ENCODE measurements around the gene AMIGO2.
A peak's percentile ranks its signal among the peaks of the same experiment; 100 is the strongest.

Gene AMIGO2

GRCh38 chr12:47077206-47078085, 2.3 kb downstream of the AMIGO2 start:
- Histone ChIP-seq H2AK5ac (ENCODE audit: low read length) (no peak overlapping the region), H2AFZ (ENCODE audit: insufficient read depth, low read length, poor library complexity) (no peak overlapping the region)

GRCh38 chr12:47075192-47076084, 4.3 kb downstream of the AMIGO2 start:
- Histone ChIP-seq H3K79me1 (ENCODE audit: low read length) (peaks cover 12% of the 10 kb centered on the region), H3K27me3 (ENCODE audit: insufficient read depth, low read length) (no peaks in the 10 kb centered on the region), H3K23ac (ENCODE audit: low read length) (no peak overlapping the region), H3K4me3 (ENCODE audit: low read depth, low read length) (no peak overlapping the region), H3K79me2 (ENCODE audit: control insufficient read depth, insufficient read depth, low read length, poor library complexity) (peaks cover 4% of the 10 kb centered on the region), H3K14ac (ENCODE audit: low read length) (no peak overlapping the region), H2AK5ac (ENCODE audit: low read length) (no peak overlapping the region), H2AFZ (ENCODE audit: insufficient read depth, low read length, poor library complexity) (no peak overlapping the region), H3K18ac (ENCODE audit: low read length) (no peak overlapping the region), H3K9me3 (ENCODE audit: insufficient read depth, low read depth, low read length) (no peaks in the 10 kb centered on the region), H4K8ac (ENCODE audit: low read depth, low read length) (no peak overlapping the region), H4K91ac (ENCODE audit: low read depth, low read length) (no peak overlapping the region), H3K27ac (ENCODE audit: low read depth, low read length) (no peak overlapping the region), H4K12ac (ENCODE audit: low read depth, low read length) (no peak overlapping the region), H2BK12ac (ENCODE audit: low read length) (no peak overlapping the region), H3K9ac (ENCODE audit: low read length) (no peak overlapping the region), H3K4me1 (ENCODE audit: control insufficient read depth in 1 of 2, insufficient read depth in 2 of 2, low read length in 2 of 2) (peaks cover 0 to 3% of the 10 kb centered on the region in 2 experiments), H3K4me2 (ENCODE audit: low read length) (no peak overlapping the region), H3K36me3 (ENCODE audit: control insufficient read depth in 1 of 2, insufficient read depth in 2 of 2, low read length in 2 of 2) (peaks cover 0 to 6% of the 10 kb centered on the region in 2 experiments), H2BK5ac (ENCODE audit: low read depth, low read length, poor library complexity) (no peak overlapping the region), H2BK120ac (ENCODE audit: insufficient read depth, low read length, poor library complexity) (no peak overlapping the region), H3K4ac (ENCODE audit: low read depth, low read length) (no peak overlapping the region)
- no CpG with 5 or more reads among the region's 7 CpGs for WGBS (ENCODE audit: extremely low coverage, insufficient coverage, insufficient read length)
- DNase-seq: no peak

More at GRCh38 chr12:47077206-47078085, 2.3 kb downstream of the AMIGO2 start:
- no peak overlapping the region for H3K14ac ChIP-seq (ENCODE audit: low read length)
- DNase-seq: no peak
- H3K9me3 ChIP-seq (ENCODE audit: insufficient read depth, low read depth, low read length): no peaks in the 10 kb centered on the region
- H2BK120ac ChIP-seq (ENCODE audit: insufficient read depth, low read length, poor library complexity): no peak overlapping the region
- peaks cover 0 to 6% of the 10 kb centered on the region in 2 experiments for H3K36me3 ChIP-seq (ENCODE audit: control insufficient read depth in 1 of 2, insufficient read depth in 2 of 2, low read length in 2 of 2)
- H3K4me3 ChIP-seq (ENCODE audit: low read depth, low read length): peak overlapping the region; percentile 14
- H3K23ac ChIP-seq (ENCODE audit: low read length): no peak overlapping the region
- no peak overlapping the region for H3K27ac ChIP-seq (ENCODE audit: low read depth, low read length)
- peaks cover 0 to 3% of the 10 kb centered on the region in 2 experiments for H3K4me1 ChIP-seq (ENCODE audit: control insufficient read depth in 1 of 2, insufficient read depth in 2 of 2, low read length in 2 of 2)
- peaks cover 12% of the 10 kb centered on the region for H3K79me1 ChIP-seq (ENCODE audit: low read length)
- no peak overlapping the region for H3K4ac ChIP-seq (ENCODE audit: low read depth, low read length)
- H2BK5ac ChIP-seq (ENCODE audit: low read depth, low read length, poor library complexity): no peak overlapping the region
- H3K79me2 ChIP-seq (ENCODE audit: control insufficient read depth, insufficient read depth, low read length, poor library complexity): peaks cover 4% of the 10 kb centered on the region
- no peak overlapping the region for H4K8ac ChIP-seq (ENCODE audit: low read depth, low read length)
- H4K91ac ChIP-seq (ENCODE audit: low read depth, low read length): no peak overlapping the region
- no peak overlapping the region for H3K9ac ChIP-seq (ENCODE audit: low read length)
- peak overlapping the region; percentile 52 for H3K18ac ChIP-seq (ENCODE audit: low read length)
- no peaks in the 10 kb centered on the region for H3K27me3 ChIP-seq (ENCODE audit: insufficient read depth, low read length)
- no peak overlapping the region for H3K4me2 ChIP-seq (ENCODE audit: low read length)
- H4K12ac ChIP-seq (ENCODE audit: low read depth, low read length): no peak overlapping the region
- WGBS (ENCODE audit: extremely low coverage, insufficient coverage, insufficient read length): no CpG with 5 or more reads among the region's 17 CpGs
- no peak overlapping the region for H2BK12ac ChIP-seq (ENCODE audit: low read length)

DNA sequence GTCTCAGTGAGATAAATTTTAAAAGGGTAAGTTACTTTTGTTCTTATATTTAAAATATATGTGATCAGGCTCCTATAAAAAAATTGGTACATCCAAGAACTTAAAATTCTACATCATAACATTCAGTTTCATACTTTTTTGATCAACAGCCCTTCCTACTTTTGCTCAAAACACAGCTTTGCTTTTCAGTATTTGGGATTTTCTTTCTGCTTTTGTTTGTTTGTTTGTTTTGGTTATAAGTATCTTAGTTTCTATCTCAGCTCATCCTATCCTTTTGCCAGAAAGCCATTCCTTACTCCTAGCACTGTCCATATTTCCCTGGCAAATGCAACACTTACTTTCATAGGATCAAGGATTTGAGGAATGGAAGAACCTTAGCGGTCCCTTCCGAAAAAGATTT, 5.0 kb downstream of the AMIGO2 start:
- Histone ChIP-seq H3K36me3 (ENCODE audit: control insufficient read depth in 1 of 2, insufficient read depth in 2 of 2, low read length in 2 of 2) (peaks cover 0 to 6% of the 10 kb centered on the region in 2 experiments), H2BK12ac (ENCODE audit: low read length) (no peak overlapping the region), H4K8ac (ENCODE audit: low read depth, low read length) (no peak overlapping the region), H2AFZ (ENCODE audit: insufficient read depth, low read length, poor library complexity) (no peak overlapping the region), H3K23ac (ENCODE audit: low read length) (no peak overlapping the region), H3K4me1 (ENCODE audit: control insufficient read depth in 1 of 2, insufficient read depth in 2 of 2, low read length in 2 of 2) (peaks cover 0 to 3% of the 10 kb centered on the region in 2 experiments), H3K79me1 (ENCODE audit: low read length) (peaks cover 7% of the 10 kb centered on the region), H3K9me3 (ENCODE audit: insufficient read depth, low read depth, low read length) (no peaks in the 10 kb centered on the region), H3K4me3 (ENCODE audit: low read depth, low read length) (no peak overlapping the region), H3K9ac (ENCODE audit: low read length) (no peak overlapping the region), H2BK120ac (ENCODE audit: insufficient read depth, low read length, poor library complexity) (no peak overlapping the region), H3K27ac (ENCODE audit: low read depth, low read length) (no peak overlapping the region), H2AK5ac (ENCODE audit: low read length) (no peak overlapping the region), H3K18ac (ENCODE audit: low read length) (no peak overlapping the region), H3K14ac (ENCODE audit: low read length) (no peak overlapping the region), H3K79me2 (ENCODE audit: control insufficient read depth, insufficient read depth, low read length, poor library complexity) (no peaks in the 10 kb centered on the region), H4K91ac (ENCODE audit: low read depth, low read length) (no peak overlapping the region), H3K27me3 (ENCODE audit: insufficient read depth, low read length) (no peaks in the 10 kb centered on the region), H3K4ac (ENCODE audit: low read depth, low read length) (no peak overlapping the region), H3K4me2 (ENCODE audit: low read length) (no peak overlapping the region), H4K12ac (ENCODE audit: low read depth, low read length) (no peak overlapping the region), H2BK5ac (ENCODE audit: low read depth, low read length, poor library complexity) (no peak overlapping the region)
- WGBS (ENCODE audit: extremely low coverage, insufficient coverage, insufficient read length): no CpG with 5 or more reads among the region's 2 CpGs
- no peak for DNase-seq

DNA sequence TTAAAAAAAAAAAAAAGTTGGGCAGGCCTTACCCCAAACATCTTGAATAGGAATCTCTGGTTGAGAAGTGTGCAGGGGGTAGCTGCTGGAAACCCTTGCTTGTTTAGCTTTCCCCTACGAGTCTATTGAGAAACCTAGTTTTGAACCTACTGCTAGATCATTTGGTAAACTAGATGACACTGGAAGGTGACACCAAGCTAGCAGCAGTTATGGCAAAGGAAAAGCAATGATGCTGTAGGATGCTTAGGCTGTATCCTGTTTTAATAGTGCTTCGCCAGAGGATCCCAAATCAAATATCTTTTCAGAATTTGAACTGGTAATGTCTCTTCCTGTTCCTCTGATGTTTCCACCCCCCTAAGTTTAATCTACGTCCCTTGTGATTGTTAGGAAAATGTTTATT, 5.8 kb downstream of the AMIGO2 start:
- no peak overlapping the region for H2BK12ac ChIP-seq (ENCODE audit: low read length)
- H2AFZ ChIP-seq (ENCODE audit: insufficient read depth, low read length, poor library complexity): no peak overlapping the region
- no peak overlapping the region for H3K9ac ChIP-seq (ENCODE audit: low read length)
- no CpG with 5 or more reads among the region's 3 CpGs for WGBS (ENCODE audit: extremely low coverage, insufficient coverage, insufficient read length)
- H3K79me2 ChIP-seq (ENCODE audit: control insufficient read depth, insufficient read depth, low read length, poor library complexity): no peaks in the 10 kb centered on the region
- H4K12ac ChIP-seq (ENCODE audit: low read depth, low read length): no peak overlapping the region
- H3K27ac ChIP-seq (ENCODE audit: low read depth, low read length): no peak overlapping the region
- H4K91ac ChIP-seq (ENCODE audit: low read depth, low read length): no peak overlapping the region
- no peak overlapping the region for H2AK5ac ChIP-seq (ENCODE audit: low read length)
- H3K36me3 ChIP-seq (ENCODE audit: control insufficient read depth in 1 of 2, insufficient read depth in 2 of 2, low read length in 2 of 2): peaks cover 0 to 6% of the 10 kb centered on the region in 2 experiments
- no peak overlapping the region for H2BK120ac ChIP-seq (ENCODE audit: insufficient read depth, low read length, poor library complexity)
- no peak overlapping the region for H3K4ac ChIP-seq (ENCODE audit: low read depth, low read length)
- peaks cover 0 to 3% of the 10 kb centered on the region in 2 experiments for H3K4me1 ChIP-seq (ENCODE audit: control insufficient read depth in 1 of 2, insufficient read depth in 2 of 2, low read length in 2 of 2)
- no peak overlapping the region for H3K18ac ChIP-seq (ENCODE audit: low read length)
- H3K9me3 ChIP-seq (ENCODE audit: insufficient read depth, low read depth, low read length): no peaks in the 10 kb centered on the region
- no peaks in the 10 kb centered on the region for H3K27me3 ChIP-seq (ENCODE audit: insufficient read depth, low read length)
- no peak overlapping the region for H4K8ac ChIP-seq (ENCODE audit: low read depth, low read length)
- peaks cover 2% of the 10 kb centered on the region for H3K79me1 ChIP-seq (ENCODE audit: low read length)
- no peak overlapping the region for H3K4me3 ChIP-seq (ENCODE audit: low read depth, low read length)
- H2BK5ac ChIP-seq (ENCODE audit: low read depth, low read length, poor library complexity): no peak overlapping the region
- no peak overlapping the region for H3K23ac ChIP-seq (ENCODE audit: low read length)
- no peak overlapping the region for H3K14ac ChIP-seq (ENCODE audit: low read length)
- DNase-seq: no peak
- no peak overlapping the region for H3K4me2 ChIP-seq (ENCODE audit: low read length)

Measured in trophoblast cell (in vitro differentiated cells and primary cell).